ENCODE measurements around the gene LMO1.

DNA sequence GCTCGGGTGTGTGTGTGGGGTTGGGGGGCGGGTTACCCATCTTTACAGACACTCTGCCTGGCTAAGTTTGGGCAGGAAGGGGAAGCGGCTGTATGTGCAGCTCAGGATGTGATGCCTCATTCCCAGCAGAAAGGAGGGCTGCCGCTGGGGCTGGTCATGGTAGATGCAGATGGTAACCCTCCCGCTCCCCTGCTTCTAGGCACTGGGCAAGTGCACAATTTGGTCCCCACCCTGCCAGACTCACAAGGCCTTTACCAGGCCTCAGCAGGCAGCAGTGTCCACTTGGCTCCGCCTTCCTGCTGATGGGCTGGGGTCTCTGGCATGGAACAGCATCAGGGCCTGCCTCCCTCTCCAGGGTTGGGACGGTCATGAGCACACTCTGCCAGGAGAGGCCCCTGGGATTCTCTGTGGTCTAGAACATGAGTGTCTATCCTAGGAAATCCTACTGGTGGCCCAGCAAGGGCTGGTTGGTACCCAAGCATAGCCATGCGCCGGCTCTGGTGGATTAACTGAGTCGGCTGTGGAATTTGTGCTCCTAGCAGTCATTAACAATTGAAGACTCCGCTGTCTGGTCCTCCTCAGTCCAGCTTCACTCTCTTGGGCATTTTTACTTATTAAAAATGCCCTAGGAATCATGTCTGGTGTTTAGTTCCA lies 4.2 kb downstream of the LMO1 start:
- TF ChIP-seq, protein P1, sequence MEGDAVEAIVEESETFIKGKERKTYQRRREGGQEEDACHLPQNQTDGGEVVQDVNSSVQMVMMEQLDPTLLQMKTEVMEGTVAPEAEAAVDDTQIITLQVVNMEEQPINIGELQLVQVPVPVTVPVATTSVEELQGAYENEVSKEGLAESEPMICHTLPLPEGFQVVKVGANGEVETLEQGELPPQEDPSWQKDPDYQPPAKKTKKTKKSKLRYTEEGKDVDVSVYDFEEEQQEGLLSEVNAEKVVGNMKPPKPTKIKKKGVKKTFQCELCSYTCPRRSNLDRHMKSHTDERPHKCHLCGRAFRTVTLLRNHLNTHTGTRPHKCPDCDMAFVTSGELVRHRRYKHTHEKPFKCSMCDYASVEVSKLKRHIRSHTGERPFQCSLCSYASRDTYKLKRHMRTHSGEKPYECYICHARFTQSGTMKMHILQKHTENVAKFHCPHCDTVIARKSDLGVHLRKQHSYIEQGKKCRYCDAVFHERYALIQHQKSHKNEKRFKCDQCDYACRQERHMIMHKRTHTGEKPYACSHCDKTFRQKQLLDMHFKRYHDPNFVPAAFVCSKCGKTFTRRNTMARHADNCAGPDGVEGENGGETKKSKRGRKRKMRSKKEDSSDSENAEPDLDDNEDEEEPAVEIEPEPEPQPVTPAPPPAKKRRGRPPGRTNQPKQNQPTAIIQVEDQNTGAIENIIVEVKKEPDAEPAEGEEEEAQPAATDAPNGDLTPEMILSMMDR (IDR thresholded peaks at IDR 0.05; ENCODE audit: low read depth, low read length, poor library complexity, severe bottlenecking) = no peak
- TF ChIP-seq EZH2phosphoT487 (IDR thresholded peaks at IDR 0.05; ENCODE audit: borderline replicate concordance, low read length) = no peak
